Thyroid gland (tissue), 4 donors: ENCODE results near the gene RTTN. TPM values are rescaled to one million over a fixed set of nuclear protein-coding genes. Genes with fewer than 3 reads are reported as not detected.

Experiments used
- DNase-seq, 2 donors: peaks; one replicate each; pipeline ENCODE4 v3.0.0-alpha.2; 2019
- H3K27ac ChIP-seq, 3 donors: fragments of 200-600 bp; sonication (generic); 1 replicate in 2 of 3; 2 replicates in 1 of 3; pipeline ENCODE4 v1.5.1; 2016 to 2019; ENCODE audit warnings: mild to moderate bottlenecking in 1 of 3, moderate library complexity in 1 of 3
- H3K27me3 ChIP-seq: fragments of 200-600 bp; sonication (generic); one replicate; pipeline ENCODE4 v1.5.1; 2019
- H3K36me3 ChIP-seq, 2 donors: fragments of 200-600 bp; sonication (generic); one replicate each; pipeline ENCODE4 v1.5.1; 2016 to 2019
- H3K4me1 ChIP-seq, 2 donors: fragments of 200-600 bp; sonication (generic); one replicate each; pipeline ENCODE4 v1.5.1; 2017 to 2019
- H3K4me3 ChIP-seq, 3 donors: fragments of 200-600 bp; sonication (generic); replicated peaks in 1 of 3; 1 replicate in 2 of 3; 2 replicates in 1 of 3; pipeline ENCODE4 v1.5.1; 2016; ENCODE audit warnings: mild to moderate bottlenecking in 1 of 3
- H3K9me3 ChIP-seq: fragments of 200-600 bp; sonication (generic); one replicate; pipeline ENCODE4 v1.5.1; 2017
- CTCF ChIP-seq, 6 experiments: fragments of 200-600 bp in 3 of 6; fragments of 450-650 bp in 3 of 6; sonication (generic) in 3 of 6; IDR thresholded peaks; one replicate each; pipeline ENCODE4 v1.5.1; 2016 to 2019; ENCODE audit warnings: antibody characterized with exemption in 6 of 6, mild to moderate bottlenecking in 2 of 6, inconsistent platforms in 1 of 6, moderate library complexity in 1 of 6
- POLR2A ChIP-seq, 2 donors: fragments of 450-650 bp; IDR thresholded peaks; one replicate each; pipeline ENCODE4 v1.6.1; 2017; ENCODE audit warnings: antibody characterized with exemption in 2 of 2, mild to moderate bottlenecking in 2 of 2, moderate library complexity in 1 of 2
- WGBS, 2 donors: methylation state at CpG; one replicate each; pipeline ENCODE4 v1.1.5; 2017; 5-methylcytosine and 5-hydroxymethylcytosine counted together
- intact Hi-C: fragments of 100-400 bp; cut with DNase I; formaldehyde crosslinking; loops from one replicate; pipeline ENCODE4 v1.15.1; 2023
- total RNA-seq, 4 donors: library from RNA; depleted of rRNA; stranded (reverse); fragments of >200 nt; gene quantifications; one replicate each; pipeline ENCODE4 v1.2.3, GENCODE V29; 2016

Gene RTTN
- total RNA-seq, 4 donors from 2014 or later = 12.6 to 34.6 (median 19.3) TPM

GRCh38 chr18:70207181-70207580 is 1.7 kb upstream of the RTTN start:
- WGBS, 2 donors = 89 to 93% methylated on average over 4 of the region's 4 CpGs
- intact Hi-C loops = loop anchor here (5.0 kb wide), 1 partner anchor 80 kb away; the partner anchor contains the start of gene SOCS6
- DNase-seq = no peak

GRCh38 chr18:70200286-70200685 is 5.2 kb downstream of the RTTN start:
- WGBS, 2 donors = 0% methylated on average over 1 of the region's 1 CpG

More at GRCh38 chr18:70207181-70207580, 1.7 kb upstream of the RTTN start:
- Histone ChIP-seq H3K9me3 (no peaks in the 10 kb centered on the region), H3K36me3 (no peaks in the 10 kb centered on the region), H3K4me1 (peaks cover 5 to 6% of the 10 kb centered on the region in 2 donors), H3K27me3 (no peaks in the 10 kb centered on the region), H3K27ac (no peak overlapping the region), H3K4me3 (no peak overlapping the region)
- TF ChIP-seq CTCF (IDR thresholded peaks at IDR 0.05) (no peak), POLR2A (IDR thresholded peaks at IDR 0.05) (no peak)

GRCh38 chr18:70197844-70198243 is 7.6 kb downstream of the RTTN start:
- H3K27me3 ChIP-seq = no peaks in the 10 kb centered on the region
- no peak for DNase-seq
- peaks cover 0 to 17% of the 10 kb centered on the region in 2 donors for H3K36me3 ChIP-seq
- intact Hi-C loops = loop anchor here (5.0 kb wide), 1 partner anchor 234 kb away; no protein-coding TSS in a partner anchor
- H3K4me1 ChIP-seq = no peaks in the 10 kb centered on the region
- no peak overlapping the region for H3K4me3 ChIP-seq
- no peak for TF ChIP-seq CTCF (IDR thresholded peaks at IDR 0.05)
- TF ChIP-seq POLR2A (IDR thresholded peaks at IDR 0.05) = no peak
- 44 to 49% methylated on average over 3 of the region's 3 CpGs for WGBS, 2 donors
- no peak overlapping the region for H3K27ac ChIP-seq
- H3K9me3 ChIP-seq = no peaks in the 10 kb centered on the region

More at GRCh38 chr18:70200286-70200685, 5.2 kb downstream of the RTTN start:
- peaks cover 0 to 7% of the 10 kb centered on the region in 2 donors for H3K36me3 ChIP-seq
- DNase-seq = no peak
- no peaks in the 10 kb centered on the region for H3K9me3 ChIP-seq
- no peak overlapping the region for H3K27ac ChIP-seq
- peaks cover 5 to 6% of the 10 kb centered on the region in 2 donors for H3K4me1 ChIP-seq
- H3K4me3 ChIP-seq = no peak overlapping the region
- TF ChIP-seq POLR2A (IDR thresholded peaks at IDR 0.05) (no peak), CTCF (IDR thresholded peaks at IDR 0.05) (no peak)
- H3K27me3 ChIP-seq = no peaks in the 10 kb centered on the region
- intact Hi-C loops = no loop called here

GRCh38 chr18:70197026-70197425 is 8.5 kb downstream of the RTTN start:
- no peak for TF ChIP-seq POLR2A (IDR thresholded peaks at IDR 0.05)
- no peak for TF ChIP-seq CTCF (IDR thresholded peaks at IDR 0.05)
- 91 to 94% methylated on average over 6 of the region's 6 CpGs for WGBS, 2 donors
- Histone ChIP-seq H3K27me3 (no peaks in the 10 kb centered on the region), H3K36me3 (peaks cover 0 to 17% of the 10 kb centered on the region in 2 donors), H3K4me3 (no peak overlapping the region), H3K4me1 (no peaks in the 10 kb centered on the region), H3K9me3 (no peaks in the 10 kb centered on the region), H3K27ac (no peak overlapping the region)
- intact Hi-C loops = loop anchor here (5.0 kb wide), 1 partner anchor 235 kb away; no protein-coding TSS in a partner anchor
- no peak for DNase-seq

- TF ChIP-seq POLR2A (IDR thresholded peaks at IDR 0.05) (no peak), CTCF (IDR thresholded peaks at IDR 0.05) (peak; percentile 23 to 75 (median 62))
- peaks cover 7 to 20% of the 10 kb centered on the region in 2 donors for H3K36me3 ChIP-seq
- intact Hi-C loops = loop anchor here (5.0 kb wide), 1 partner anchor 236 kb away; no protein-coding TSS in a partner anchor
Observed at GRCh38 chr18:70195852-70196434, 9.5 kb downstream of the RTTN start.

More at GRCh38 chr18:70195852-70196434, 9.5 kb downstream of the RTTN start:
- Histone ChIP-seq H3K27me3 (no peaks in the 10 kb centered on the region), H3K9me3 (no peaks in the 10 kb centered on the region), H3K4me3 (no peak overlapping the region), H3K27ac (no peak overlapping the region), H3K4me1 (no peaks in the 10 kb centered on the region)
- DNase-seq = peak in 1 of 2 donors; percentile 8
- WGBS, 2 donors = 69 to 71% methylated on average over 5 of the region's 5 CpGs
